ENCODE measurements around the gene KRT79.

Gene KRT79

GRCh38 chr12:52818388-52818787 is 15.7 kb downstream of the KRT79 start:
- no peak overlapping the region for H3K27ac ChIP-seq (ENCODE audit: insufficient read depth, low read depth, low read length, poor library complexity, severe bottlenecking)
- H3K4me3 ChIP-seq (ENCODE audit: insufficient read depth, low read depth, low read length) = no peak overlapping the region
- H3K36me3 ChIP-seq (ENCODE audit: control insufficient read depth, insufficient read depth, low read length) = no peaks in the 10 kb centered on the region
- H3K27me3 ChIP-seq (ENCODE audit: control insufficient read depth, insufficient read depth, low read length, poor library complexity, severe bottlenecking) = no peaks in the 10 kb centered on the region
- H3K9me3 ChIP-seq (ENCODE audit: control insufficient read depth, low read length) = no peaks in the 10 kb centered on the region
- H3K4me1 ChIP-seq (ENCODE audit: control insufficient read depth, insufficient read depth, low read length) = peaks cover 25% of the 10 kb centered on the region
- WGBS, 2 experiments = 30% methylated on average over 7 of the region's 7 CpGs

- no peaks in the 10 kb centered on the region for H3K9me3 ChIP-seq (ENCODE audit: control insufficient read depth, low read length)
- no peak overlapping the region for H3K4me3 ChIP-seq (ENCODE audit: insufficient read depth, low read depth, low read length)
- no peaks in the 10 kb centered on the region for H3K27me3 ChIP-seq (ENCODE audit: control insufficient read depth, insufficient read depth, low read length, poor library complexity, severe bottlenecking)
- no peak overlapping the region for H3K27ac ChIP-seq (ENCODE audit: insufficient read depth, low read depth, low read length, poor library complexity, severe bottlenecking)
- no peaks in the 10 kb centered on the region for H3K36me3 ChIP-seq (ENCODE audit: control insufficient read depth, insufficient read depth, low read length)
- peaks cover 25% of the 10 kb centered on the region for H3K4me1 ChIP-seq (ENCODE audit: control insufficient read depth, insufficient read depth, low read length)
- WGBS, 2 experiments = 95% methylated on average over 1 to 2 of the region's 2 CpGs
Observed at GRCh38 chr12:52817699-52818238, 16.3 kb downstream of the KRT79 start.

GRCh38 chr12:52817003-52817698 is 17.0 kb downstream of the KRT79 start:
- peaks cover 25% of the 10 kb centered on the region for H3K4me1 ChIP-seq (ENCODE audit: control insufficient read depth, insufficient read depth, low read length)
- no peaks in the 10 kb centered on the region for H3K9me3 ChIP-seq (ENCODE audit: control insufficient read depth, low read length)
- H3K27me3 ChIP-seq (ENCODE audit: control insufficient read depth, insufficient read depth, low read length, poor library complexity, severe bottlenecking) = no peaks in the 10 kb centered on the region
- no peaks in the 10 kb centered on the region for H3K36me3 ChIP-seq (ENCODE audit: control insufficient read depth, insufficient read depth, low read length)
- H3K4me3 ChIP-seq (ENCODE audit: insufficient read depth, low read depth, low read length) = no peak overlapping the region
- H3K27ac ChIP-seq (ENCODE audit: insufficient read depth, low read depth, low read length, poor library complexity, severe bottlenecking) = no peak overlapping the region
- WGBS, 2 experiments = 93 to 95% methylated on average over 8 of the region's 8 CpGs

GRCh38 chr12:52815676-52816588 is 18.2 kb downstream of the KRT79 start:
- H3K27me3 ChIP-seq (ENCODE audit: control insufficient read depth, insufficient read depth, low read length, poor library complexity, severe bottlenecking) = no peaks in the 10 kb centered on the region
- H3K9me3 ChIP-seq (ENCODE audit: control insufficient read depth, low read length) = no peaks in the 10 kb centered on the region
- peaks cover 17% of the 10 kb centered on the region for H3K4me1 ChIP-seq (ENCODE audit: control insufficient read depth, insufficient read depth, low read length)
- 90 to 94% methylated on average over 8 to 9 of the region's 9 CpGs for WGBS, 2 experiments
- H3K36me3 ChIP-seq (ENCODE audit: control insufficient read depth, insufficient read depth, low read length) = no peaks in the 10 kb centered on the region
- H3K4me3 ChIP-seq (ENCODE audit: insufficient read depth, low read depth, low read length) = no peak overlapping the region
- H3K27ac ChIP-seq (ENCODE audit: insufficient read depth, low read depth, low read length, poor library complexity, severe bottlenecking) = no peak overlapping the region

GRCh38 chr12:52815161-52815560 is 18.9 kb downstream of the KRT79 start:
- no peaks in the 10 kb centered on the region for H3K9me3 ChIP-seq (ENCODE audit: control insufficient read depth, low read length)
- H3K27me3 ChIP-seq (ENCODE audit: control insufficient read depth, insufficient read depth, low read length, poor library complexity, severe bottlenecking) = no peaks in the 10 kb centered on the region
- no peak overlapping the region for H3K4me3 ChIP-seq (ENCODE audit: insufficient read depth, low read depth, low read length)
- no peak overlapping the region for H3K27ac ChIP-seq (ENCODE audit: insufficient read depth, low read depth, low read length, poor library complexity, severe bottlenecking)
- H3K36me3 ChIP-seq (ENCODE audit: control insufficient read depth, insufficient read depth, low read length) = no peaks in the 10 kb centered on the region
- 92 to 97% methylated on average over 3 to 4 of the region's 4 CpGs for WGBS, 2 experiments
- peaks cover 11% of the 10 kb centered on the region for H3K4me1 ChIP-seq (ENCODE audit: control insufficient read depth, insufficient read depth, low read length)

GRCh38 chr12:52814710-52815155 is 19.4 kb downstream of the KRT79 start:
- Histone ChIP-seq H3K4me1 (ENCODE audit: control insufficient read depth, insufficient read depth, low read length) (peaks cover 10% of the 10 kb centered on the region), H3K27me3 (ENCODE audit: control insufficient read depth, insufficient read depth, low read length, poor library complexity, severe bottlenecking) (no peaks in the 10 kb centered on the region), H3K9me3 (ENCODE audit: control insufficient read depth, low read length) (no peaks in the 10 kb centered on the region), H3K27ac (ENCODE audit: insufficient read depth, low read depth, low read length, poor library complexity, severe bottlenecking) (no peak overlapping the region), H3K4me3 (ENCODE audit: insufficient read depth, low read depth, low read length) (no peak overlapping the region), H3K36me3 (ENCODE audit: control insufficient read depth, insufficient read depth, low read length) (no peaks in the 10 kb centered on the region)
- 81 to 86% methylated on average over 4 of the region's 4 CpGs for WGBS, 2 experiments

- H3K27me3 ChIP-seq (ENCODE audit: control insufficient read depth, insufficient read depth, low read length, poor library complexity, severe bottlenecking) = no peaks in the 10 kb centered on the region
- peaks cover 7% of the 10 kb centered on the region for H3K4me1 ChIP-seq (ENCODE audit: control insufficient read depth, insufficient read depth, low read length)
- 92 to 93% methylated on average over 15 of the region's 15 CpGs for WGBS, 2 experiments
- H3K36me3 ChIP-seq (ENCODE audit: control insufficient read depth, insufficient read depth, low read length) = no peaks in the 10 kb centered on the region
- H3K4me3 ChIP-seq (ENCODE audit: insufficient read depth, low read depth, low read length) = no peak within 1 kb of the TSS
- no peak within 1 kb of the TSS for H3K27ac ChIP-seq (ENCODE audit: insufficient read depth, low read depth, low read length, poor library complexity, severe bottlenecking)
- H3K9me3 ChIP-seq (ENCODE audit: control insufficient read depth, low read length) = no peaks in the 10 kb centered on the region
Observed at GRCh38 chr12:52813885-52814709, 20.0 kb downstream of the KRT79 start, which contains the start of gene KRT4. KRT4 (minus strand) TSS chr12:52814116; CDS start chr12:52814058, 58 bp downstream.

GRCh38 chr12:52813203-52813819 is 20.8 kb downstream of the KRT79 start:
- Histone ChIP-seq H3K27ac (ENCODE audit: insufficient read depth, low read depth, low read length, poor library complexity, severe bottlenecking) (no peak overlapping the region), H3K27me3 (ENCODE audit: control insufficient read depth, insufficient read depth, low read length, poor library complexity, severe bottlenecking) (no peaks in the 10 kb centered on the region), H3K4me1 (ENCODE audit: control insufficient read depth, insufficient read depth, low read length) (no peaks in the 10 kb centered on the region), H3K4me3 (ENCODE audit: insufficient read depth, low read depth, low read length) (no peak overlapping the region), H3K9me3 (ENCODE audit: control insufficient read depth, low read length) (no peaks in the 10 kb centered on the region), H3K36me3 (ENCODE audit: control insufficient read depth, insufficient read depth, low read length) (no peaks in the 10 kb centered on the region)
- WGBS, 2 experiments = 94 to 97% methylated on average over 10 of the region's 10 CpGs

- WGBS, 2 experiments = 81 to 90% methylated on average over 3 of the region's 3 CpGs
- Histone ChIP-seq H3K36me3 (ENCODE audit: control insufficient read depth, insufficient read depth, low read length) (no peaks in the 10 kb centered on the region), H3K27me3 (ENCODE audit: control insufficient read depth, insufficient read depth, low read length, poor library complexity, severe bottlenecking) (no peaks in the 10 kb centered on the region), H3K27ac (ENCODE audit: insufficient read depth, low read depth, low read length, poor library complexity, severe bottlenecking) (no peak overlapping the region), H3K9me3 (ENCODE audit: control insufficient read depth, low read length) (no peaks in the 10 kb centered on the region), H3K4me3 (ENCODE audit: insufficient read depth, low read depth, low read length) (no peak overlapping the region), H3K4me1 (ENCODE audit: control insufficient read depth, insufficient read depth, low read length) (no peaks in the 10 kb centered on the region)
Observed at GRCh38 chr12:52812749-52813148, 21.4 kb downstream of the KRT79 start.
